SK-N-SH (cell line): Measurements from ENCODE around the gene CCDC187. TPM values are rescaled to one million over a fixed set of nuclear protein-coding genes. Genes with fewer than 3 reads are reported as not detected.
"Not testable (repeated sequence)": the region's sequence is repeated elsewhere in the genome, so short reads cannot be mapped to it uniquely, and the experiment has no call there.

Experiments used
- CTCF ChIA-PET: fragments of 300-600, 350-600 bp; formaldehyde crosslinking; extraction: SDS; loops from one replicate; lab custom pipeline; 2021; lab: Yijun Ruan, JAX
- POLR2A ChIA-PET: fragments of 350-600 bp; sonication (Branson Sonifier 250); formaldehyde crosslinking; extraction: SDS; loops from one replicate; lab custom pipeline; 2020; ENCODE audit warnings: antibody characterized with exemption, inconsistent platforms; lab: Yijun Ruan, JAX
- DNase-seq: peaks from one replicate; pipeline ENCODE4 v3.0.0; 2012
- H2AFZ ChIP-seq: fragments of 200-600 bp; sonication (generic); 2 replicates; pipeline ENCODE4 v1.8.1; 2016; ENCODE audit warnings: antibody characterized with exemption, mild to moderate bottlenecking, low read depth
- H3F3A ChIP-seq: fragments of 200-600 bp; sonication (generic); replicated peaks from 2 replicates; pipeline ENCODE3; 2016; ENCODE audit warnings: antibody characterized with exemption, mild to moderate bottlenecking; ENCODE audit not compliant: insufficient read depth
- H3K27ac ChIP-seq, 2 experiments: fragments of 200-500 bp in 1 of 2; fragments of 200-600 bp in 1 of 2; sonication (Bioruptor generic) in 1 of 2; sonication (generic), shearing (Covaris generic) in 1 of 2; 2 replicates each; pipeline versions ENCODE4 v1.5.1 to v1.6.1; 2014 to 2016; ENCODE audit warnings: low read depth in 2 of 2, inconsistent platforms in 1 of 2, low read length in 1 of 2, mild to moderate bottlenecking in 1 of 2, mixed read lengths in 1 of 2
- H3K27me3 ChIP-seq: fragments of 200-600 bp; sonication (generic), shearing (Covaris generic); 2 replicates; pipeline ENCODE4 v1.6.1; 2016; ENCODE audit warnings: mixed run types; ENCODE audit not compliant: insufficient read depth
- H3K36me3 ChIP-seq, 2 experiments: fragments of 200-500 bp in 1 of 2; fragments of 200-600 bp in 1 of 2; sonication (Bioruptor generic) in 1 of 2; sonication (generic) in 1 of 2; replicated peaks in 1 of 2; 2 replicates each; pipeline versions ENCODE3 to v1.5.1; 2014 to 2016; ENCODE audit warnings: low read length in 1 of 2, mild to moderate bottlenecking in 1 of 2; ENCODE audit not compliant: insufficient read depth in 2 of 2, control insufficient read depth in 1 of 2
- H3K4me1 ChIP-seq, 2 experiments: fragments of 200-500 bp in 1 of 2; fragments of 200-600 bp in 1 of 2; sonication (Bioruptor generic) in 1 of 2; sonication (generic), shearing (Covaris generic) in 1 of 2; 2 replicates each; pipeline versions ENCODE4 v1.5.1 to v1.6.1; 2014 to 2016; ENCODE audit warnings: low read depth in 1 of 2, low read length in 1 of 2, mixed run types in 1 of 2; ENCODE audit not compliant: insufficient read depth in 2 of 2, control insufficient read depth in 1 of 2
- H3K4me2 ChIP-seq: fragments of 200-600 bp; sonication (generic), shearing (Covaris generic); 2 replicates; pipeline ENCODE4 v1.6.1; 2017; ENCODE audit warnings: mixed run types
- H3K4me3 ChIP-seq, 2 experiments: fragments of 200-500 bp in 1 of 2; fragments of 200-600 bp in 1 of 2; sonication (Bioruptor generic) in 1 of 2; sonication (generic), shearing (Covaris generic) in 1 of 2; 2 replicates each; pipeline versions ENCODE4 v1.5.1 to v1.8.1; 2014 to 2016; ENCODE audit warnings: low read depth in 2 of 2, inconsistent platforms in 1 of 2, low read length in 1 of 2, mild to moderate bottlenecking in 1 of 2, mixed read lengths in 1 of 2, moderate library complexity in 1 of 2
- H3K79me2 ChIP-seq: fragments of 200-600 bp; sonication (generic); 2 replicates; pipeline ENCODE4 v1.8.1; 2017; ENCODE audit warnings: mild to moderate bottlenecking; ENCODE audit not compliant: insufficient read depth
- H3K9ac ChIP-seq: fragments of 200-600 bp; sonication (generic); 2 replicates; pipeline ENCODE4 v1.6.1; 2017; ENCODE audit warnings: mixed run types
- H3K9me2 ChIP-seq: fragments of 200-600 bp; sonication (generic); 2 replicates; pipeline ENCODE4 v1.6.1; 2017; ENCODE audit warnings: mixed run types
- H3K9me3 ChIP-seq: fragments of 200-600 bp; sonication (generic); 2 replicates; pipeline ENCODE4 v1.6.1; 2017; ENCODE audit warnings: mixed run types, mild to moderate bottlenecking, moderate library complexity
- H4K20me1 ChIP-seq: fragments of 200-600 bp; sonication (generic); 2 replicates; pipeline ENCODE4 v1.6.1; 2017; ENCODE audit warnings: mild to moderate bottlenecking, mixed run types; ENCODE audit not compliant: insufficient read depth
- FOSL2 ChIP-seq: IDR thresholded peaks from 2 replicates; pipeline ENCODE4 v1.4.0; 2012; ENCODE audit warnings: low read depth, mild to moderate bottlenecking, moderate library complexity, borderline replicate concordance
- IRF3 ChIP-seq: fragments of 150-350 bp; IDR thresholded peaks from 2 replicates; pipeline ENCODE4 v1.6.1; 2016; ENCODE audit warnings: mild to moderate bottlenecking, low read depth, low read length
- MXI1 ChIP-seq: IDR thresholded peaks from 2 replicates; pipeline ENCODE4 v1.6.1; 2012; ENCODE audit warnings: mild to moderate bottlenecking, low read depth, low read length, improper control_type of control experiment
- SMC3 ChIP-seq: IDR thresholded peaks from 2 replicates; pipeline ENCODE4 v1.6.1; 2012; ENCODE audit warnings: low read depth, low read length, improper control_type of control experiment
- TCF12 ChIP-seq: IDR thresholded peaks from 2 replicates; pipeline ENCODE4 v1.4.0; 2012
- WGBS: methylation state at CpG from one replicate; pipeline ENCODE4 v1.1.6; 2017; ENCODE audit warnings: low lambda C conversion rate; 5-methylcytosine and 5-hydroxymethylcytosine counted together
- polyA plus RNA-seq, 3 experiments: library from polyadenylated mRNA; depleted of rRNA; stranded (reverse); fragments of >200 nt; gene quantifications; 2 replicates each; pipeline ENCODE4 v1.2.3, GENCODE V29; 2012

Gene CCDC187
- polyA plus RNA-seq, 1 of the 3 experiments (the other 2 are of a cell fraction), result not detected

- H3K79me2 ChIP-seq, H3K9me2 ChIP-seq, H3K27ac ChIP-seq, H3K9me3 ChIP-seq, H3K4me3 ChIP-seq, H4K20me1 ChIP-seq, H3F3A ChIP-seq, H3K9ac ChIP-seq, H3K4me2 ChIP-seq, DNase-seq, POLR2A ChIA-PET, H2AFZ ChIP-seq, H3K36me3 ChIP-seq, H3K27me3 ChIP-seq: not testable (repeated sequence)
- H3K4me1 ChIP-seq, result peaks cover 0 to 13% of the 10 kb centered on the region in 2 experiments; a peak in 1 of 4 replicates
- WGBS, result 62% methylated on average over 3 of the region's 3 CpGs
- CTCF ChIA-PET, result interaction anchor here (1.0 to 7.0 kb wide), 5 partner anchors 7 to 52 kb away, joined by 3 to 91 read pairs (median 7); no protein-coding TSS in a partner anchor
Observed at GRCh38 chr9:136319955-136320354, 16.1 kb upstream of the CCDC187 start.

GRCh38 chr9:136319244-136319643 lies 15.3 kb upstream of the CCDC187 start:
- H2AFZ ChIP-seq, H3K27me3 ChIP-seq, DNase-seq, H3K9me2 ChIP-seq, H3K9ac ChIP-seq, H4K20me1 ChIP-seq, H3K4me1 ChIP-seq, POLR2A ChIA-PET, H3F3A ChIP-seq, H3K36me3 ChIP-seq, H3K79me2 ChIP-seq, H3K27ac ChIP-seq, H3K4me3 ChIP-seq, H3K4me2 ChIP-seq, H3K9me3 ChIP-seq: not testable (repeated sequence)
- CTCF ChIA-PET, result interaction anchor here (1.0 to 1.6 kb wide), 4 partner anchors 20 to 53 kb away, joined by 3 to 9 read pairs (median 5); no protein-coding TSS in a partner anchor
- 93% methylated on average over 14 of the region's 14 CpGs for WGBS

GRCh38 chr9:136318776-136319241 lies 14.9 kb upstream of the CCDC187 start:
- no peak overlapping the region for H3K4me3 ChIP-seq
- no peaks in the 10 kb centered on the region for H4K20me1 ChIP-seq
- H3K27me3 ChIP-seq, result no peaks in the 10 kb centered on the region
- no peak overlapping the region for H3K9ac ChIP-seq
- H3K4me2 ChIP-seq, result no peak overlapping the region
- 87% methylated on average over 4 of the region's 16 CpGs for WGBS
- ChIA-PET CTCF (interaction anchor here (1.0 to 1.6 kb wide), 3 partner anchors 21 to 53 kb away, joined by 3 to 9 read pairs (median 7); no protein-coding TSS in a partner anchor), POLR2A (no interaction called here)
- no peaks in the 10 kb centered on the region for H3K36me3 ChIP-seq
- H2AFZ ChIP-seq, result no peak overlapping the region
- peaks cover 0 to 2% of the 10 kb centered on the region in 2 experiments; a peak in 1 of 4 replicates for H3K4me1 ChIP-seq
- no peak overlapping the region for H3K27ac ChIP-seq
- no peaks in the 10 kb centered on the region for H3K9me2 ChIP-seq
- no peaks in the 10 kb centered on the region for H3F3A ChIP-seq
- no peak for DNase-seq
- TF ChIP-seq SMC3, result no peak
- no peak for TF ChIP-seq TCF12
- TF ChIP-seq MXI1, result no peak
- TF ChIP-seq IRF3, result no peak
- TF ChIP-seq FOSL2, result no peak
- H3K79me2 ChIP-seq, result no peaks in the 10 kb centered on the region
- H3K9me3 ChIP-seq, result peaks cover 4% of the 10 kb centered on the region; the same call in 1 of the 2 replicates
